ENCODE data around the gene TUBB.

DNA sequence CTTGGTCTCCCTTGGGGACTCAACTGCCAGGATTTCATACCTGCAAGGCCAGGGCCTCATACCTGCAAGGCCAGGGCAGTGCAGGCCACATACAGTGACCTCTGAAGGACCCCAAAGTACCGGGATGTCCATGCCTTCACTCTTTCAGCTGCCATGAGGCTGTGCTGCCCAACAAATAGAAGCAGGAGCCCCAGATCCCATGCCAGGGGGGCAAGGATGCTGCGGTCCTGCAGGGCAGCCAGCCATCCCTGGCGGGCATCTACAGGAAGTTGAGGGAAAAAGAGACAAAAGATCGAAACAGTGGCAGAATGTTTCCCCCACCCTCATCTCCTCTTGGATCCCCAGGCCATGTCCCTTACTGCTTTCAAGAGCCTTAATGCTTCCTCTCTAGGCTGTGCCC lies 30.2 kb upstream of the TUBB start:
- TF ChIP-seq POLR2A (IDR thresholded peaks at IDR 0.05) (no peak), CTCF (IDR thresholded peaks at IDR 0.05 in 8 of 11, conservative IDR thresholded peaks at IDR 0.05 in 3 of 11) (no peak), POLR2AphosphoS5 (IDR thresholded peaks at IDR 0.05) (no peak)
